ENCODE measurements around the gene TRIO. TPM values are rescaled to one million over a fixed set of nuclear protein-coding genes. Genes with fewer than 3 reads are reported as not detected.

Gene TRIO
- total RNA-seq, 6 donors from 2014 or later: 138 to 408 (median 156) TPM

GRCh38 chr5:14330291-14330690, 187.1 kb downstream of the TRIO start:
- H3K4me3 ChIP-seq: no peak overlapping the region
- peaks cover 0 to 39% (median 4%) of the 10 kb centered on the region in 4 donors for H3K36me3 ChIP-seq
- H3K27ac ChIP-seq: no peak overlapping the region
- H3K9me3 ChIP-seq: no peaks in the 10 kb centered on the region
- WGBS, 2 donors: 77 to 91% methylated on average over 2 of the region's 2 CpGs
- no peaks in the 10 kb centered on the region for H3K27me3 ChIP-seq
- no peak for DNase-seq
- no peak for ATAC-seq (ENCODE audit: low FRiP score in 2 of 2)
- no peak for TF ChIP-seq POLR2AphosphoS5 (IDR thresholded peaks at IDR 0.05)
- TF ChIP-seq EP300 (IDR thresholded peaks at IDR 0.05): no peak
- peaks cover 0 to 6% (median 1%) of the 10 kb centered on the region in 4 donors for H3K4me1 ChIP-seq

GRCh38 chr5:14330729-14331385, 187.7 kb downstream of the TRIO start:
- no peaks in the 10 kb centered on the region for H3K27me3 ChIP-seq
- TF ChIP-seq CTCF (IDR thresholded peaks at IDR 0.05) (no peak), POLR2AphosphoS5 (IDR thresholded peaks at IDR 0.05) (no peak), POLR2A (IDR thresholded peaks at IDR 0.05) (no peak), EP300 (IDR thresholded peaks at IDR 0.05) (no peak)
- DNase-seq (no peak), ATAC-seq (ENCODE audit: low FRiP score in 2 of 2) (peak in 1 of 2 donors; percentile 25)
- no peak overlapping the region for H3K4me3 ChIP-seq
- peaks cover 0 to 6% (median 1%) of the 10 kb centered on the region in 4 donors for H3K4me1 ChIP-seq
- no peaks in the 10 kb centered on the region for H3K9me3 ChIP-seq
- peaks cover 0 to 42% (median 5%) of the 10 kb centered on the region in 4 donors for H3K36me3 ChIP-seq
- 75 to 77% methylated on average over 14 of the region's 14 CpGs for WGBS, 2 donors
- no peak overlapping the region for H3K27ac ChIP-seq

GRCh38 chr5:14331386-14331781, 188.2 kb downstream of the TRIO start:
- TF ChIP-seq POLR2AphosphoS5 (IDR thresholded peaks at IDR 0.05): no peak
- no peak for TF ChIP-seq POLR2A (IDR thresholded peaks at IDR 0.05)
- no peak for TF ChIP-seq EP300 (IDR thresholded peaks at IDR 0.05)
- TF ChIP-seq CTCF (IDR thresholded peaks at IDR 0.05): no peak
- 62 to 63% methylated on average over 4 of the region's 4 CpGs for WGBS, 2 donors
- Histone ChIP-seq H3K27ac (no peak overlapping the region), H3K36me3 (peaks cover 0 to 45% (median 5%) of the 10 kb centered on the region in 4 donors), H3K4me3 (no peak overlapping the region), H3K9me3 (no peaks in the 10 kb centered on the region), H3K27me3 (no peaks in the 10 kb centered on the region), H3K4me1 (peaks cover 0 to 6% (median 1%) of the 10 kb centered on the region in 4 donors)
- DNase-seq (no peak), ATAC-seq (ENCODE audit: low FRiP score in 2 of 2) (peak; percentile 62 to 68)

- TF ChIP-seq POLR2A (IDR thresholded peaks at IDR 0.05) (no peak), CTCF (IDR thresholded peaks at IDR 0.05) (no peak), EP300 (IDR thresholded peaks at IDR 0.05) (no peak), POLR2AphosphoS5 (IDR thresholded peaks at IDR 0.05) (no peak)
- H3K27me3 ChIP-seq: no peaks in the 10 kb centered on the region
- H3K4me3 ChIP-seq: no peak overlapping the region
- no peaks in the 10 kb centered on the region for H3K9me3 ChIP-seq
- DNase-seq: no peak
- 84 to 88% methylated on average over 6 of the region's 6 CpGs for WGBS, 2 donors
- H3K36me3 ChIP-seq: peaks cover 0 to 53% (median 11%) of the 10 kb centered on the region in 4 donors
- no peak for ATAC-seq (ENCODE audit: low FRiP score in 2 of 2)
- peaks cover 0 to 6% (median 1%) of the 10 kb centered on the region in 4 donors for H3K4me1 ChIP-seq
- no peak overlapping the region for H3K27ac ChIP-seq
These were observed 189.0 kb downstream of the TRIO start for GRCh38 chr5:14332038-14332631.

- H3K27me3 ChIP-seq: no peaks in the 10 kb centered on the region
- TF ChIP-seq POLR2AphosphoS5 (IDR thresholded peaks at IDR 0.05) (no peak), CTCF (IDR thresholded peaks at IDR 0.05) (no peak), EP300 (IDR thresholded peaks at IDR 0.05) (no peak), POLR2A (IDR thresholded peaks at IDR 0.05) (no peak)
- DNase-seq (no peak), ATAC-seq (ENCODE audit: low FRiP score in 2 of 2) (no peak)
- H3K36me3 ChIP-seq: peaks cover 0 to 59% (median 15%) of the 10 kb centered on the region in 4 donors
- H3K4me1 ChIP-seq: peaks cover 0 to 6% (median 1%) of the 10 kb centered on the region in 4 donors
- H3K4me3 ChIP-seq: no peak overlapping the region
- 86 to 91% methylated on average over 10 of the region's 10 CpGs for WGBS, 2 donors
- no peak overlapping the region for H3K27ac ChIP-seq
- no peaks in the 10 kb centered on the region for H3K9me3 ChIP-seq
These were observed 189.6 kb downstream of the TRIO start for GRCh38 chr5:14332746-14333145.

Data from upper lobe of left lung (tissue), 6 donors.